Activated T-cell treated with anti-CD3 and anti-CD28 coated beads, Interleukin-2, amount 50 U/mL, for 24 hours (primary cell): Measurements from ENCODE around the gene ID2.

Experiments used
- DNase-seq: peaks from one replicate; pipeline ENCODE4 v3.0.0-alpha.2; 2020
- H3K27ac Mint-ChIP-seq: 2 replicates; pipeline ENCODE4 v1.8.0; 2020; ENCODE audit warnings: mild to moderate bottlenecking, mixed read lengths
- H3K27me3 Mint-ChIP-seq: 2 replicates; pipeline ENCODE4 v1.8.0; 2020; ENCODE audit warnings: mixed read lengths
- H3K36me3 Mint-ChIP-seq: 2 replicates; pipeline ENCODE4 v1.8.0; 2020; ENCODE audit warnings: low read depth, mixed read lengths
- H3K4me1 Mint-ChIP-seq: 2 replicates; pipeline ENCODE4 v1.8.0; 2020; ENCODE audit warnings: low read depth, mixed read lengths
- H3K4me3 Mint-ChIP-seq: 2 replicates; pipeline ENCODE4 v1.8.0; 2020; ENCODE audit warnings: mild to moderate bottlenecking, moderate library complexity, mixed read lengths
- H3K9me3 Mint-ChIP-seq: 2 replicates; pipeline ENCODE4 v1.8.0; 2020; ENCODE audit warnings: mixed read lengths

ID2 gene

GRCh38 chr2:8681786-8682692, at the start of gene ID2:
Gene ID2, plus strand, starts transcription at chr2:8682056. Its CDS starts 110 bp downstream, at chr2:8682166.
- Mint-ChIP-seq H3K27me3 (peaks cover 18% of the 10 kb centered on the region), H3K36me3 (peaks cover 31% of the 10 kb centered on the region), H3K9me3 (no peaks in the 10 kb centered on the region), H3K4me1 (peaks cover 45% of the 10 kb centered on the region), H3K4me3 (peak within 1 kb of the TSS; percentile 92), H3K27ac (peak within 1 kb of the TSS; percentile 97)
- peak; percentile 99 for DNase-seq

GRCh38 chr2:8632755-8633154, 49.1 kb upstream of the ID2 start:
- Mint-ChIP-seq H3K4me1 (peaks cover 3% of the 10 kb centered on the region), H3K36me3 (no peaks in the 10 kb centered on the region), H3K4me3 (no peak overlapping the region), H3K9me3 (no peaks in the 10 kb centered on the region), H3K27ac (no peak overlapping the region), H3K27me3 (no peaks in the 10 kb centered on the region)
- DNase-seq: no peak

DNA sequence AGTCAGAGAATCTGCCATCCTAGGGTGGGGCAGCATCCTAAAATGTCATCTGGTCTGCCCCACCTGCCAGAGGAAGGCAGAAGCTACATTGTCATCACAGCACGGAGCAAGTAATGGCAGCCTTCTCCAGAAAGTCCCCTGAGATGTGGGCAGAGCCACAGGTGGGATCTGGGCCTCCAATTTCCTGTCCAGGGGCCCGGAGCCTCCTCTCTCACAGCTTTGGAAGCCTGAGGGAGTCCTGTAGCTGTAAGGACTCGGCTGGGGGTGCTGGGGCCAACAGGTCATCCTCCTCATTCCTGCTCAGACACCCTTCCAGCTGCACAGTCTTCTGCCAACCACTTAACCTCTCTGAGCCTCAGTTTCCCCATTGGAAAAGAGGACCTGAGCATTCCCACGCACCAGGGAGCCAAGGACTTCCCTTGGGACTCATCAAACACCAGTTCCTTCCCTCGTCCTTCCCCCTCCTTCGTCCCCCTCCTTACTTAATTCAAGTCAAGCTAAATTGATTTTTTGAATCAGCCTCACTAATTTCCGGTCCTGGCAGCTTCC, 48.6 kb upstream of the ID2 start:
- H3K36me3 Mint-ChIP-seq: no peaks in the 10 kb centered on the region
- H3K4me1 Mint-ChIP-seq: peaks cover 3% of the 10 kb centered on the region
- no peak overlapping the region for H3K27ac Mint-ChIP-seq
- H3K4me3 Mint-ChIP-seq: no peak overlapping the region
- H3K9me3 Mint-ChIP-seq: no peaks in the 10 kb centered on the region
- H3K27me3 Mint-ChIP-seq: no peaks in the 10 kb centered on the region
- DNase-seq: no peak

- Mint-ChIP-seq H3K27me3 (no peaks in the 10 kb centered on the region), H3K27ac (peak overlapping the region; percentile 12), H3K4me3 (no peak overlapping the region), H3K36me3 (no peaks in the 10 kb centered on the region), H3K4me1 (peaks cover 3% of the 10 kb centered on the region), H3K9me3 (no peaks in the 10 kb centered on the region)
- DNase-seq: no peak
Observed at GRCh38 chr2:8633735-8634313, 48.0 kb upstream of the ID2 start.

- DNase-seq: no peak
- no peak overlapping the region for H3K27ac Mint-ChIP-seq
- H3K4me3 Mint-ChIP-seq: no peak overlapping the region
- no peaks in the 10 kb centered on the region for H3K27me3 Mint-ChIP-seq
- peaks cover 3% of the 10 kb centered on the region for H3K4me1 Mint-ChIP-seq
- no peaks in the 10 kb centered on the region for H3K36me3 Mint-ChIP-seq
- no peaks in the 10 kb centered on the region for H3K9me3 Mint-ChIP-seq
Observed at GRCh38 chr2:8634466-8635172, 47.2 kb upstream of the ID2 start.

DNA sequence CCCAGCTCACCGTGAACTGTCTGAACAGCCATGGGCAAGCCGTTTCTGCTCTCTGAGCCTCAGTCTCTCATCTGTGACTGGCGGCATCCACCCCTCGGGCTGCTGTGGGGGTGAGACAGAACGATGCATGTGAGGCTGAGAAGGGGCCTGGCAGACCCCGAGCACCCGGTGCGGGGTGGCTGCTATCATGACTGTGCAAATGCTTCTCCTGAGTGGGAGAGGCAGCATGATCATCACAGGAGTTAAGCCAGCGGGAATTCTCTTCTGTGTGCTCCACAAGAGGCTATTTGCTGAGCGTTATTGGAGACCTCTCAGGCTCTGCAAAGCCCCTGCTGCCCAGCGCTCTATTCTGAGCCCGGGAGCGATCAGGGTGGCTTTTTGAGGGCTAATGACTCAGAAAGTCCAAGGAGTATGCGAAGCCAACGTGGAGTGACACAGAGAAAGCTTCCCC, 45.8 kb upstream of the ID2 start:
- Mint-ChIP-seq H3K4me3 (no peak overlapping the region), H3K9me3 (no peaks in the 10 kb centered on the region), H3K4me1 (peaks cover 3% of the 10 kb centered on the region), H3K27me3 (no peaks in the 10 kb centered on the region), H3K36me3 (no peaks in the 10 kb centered on the region), H3K27ac (no peak overlapping the region)
- DNase-seq: no peak

DNA sequence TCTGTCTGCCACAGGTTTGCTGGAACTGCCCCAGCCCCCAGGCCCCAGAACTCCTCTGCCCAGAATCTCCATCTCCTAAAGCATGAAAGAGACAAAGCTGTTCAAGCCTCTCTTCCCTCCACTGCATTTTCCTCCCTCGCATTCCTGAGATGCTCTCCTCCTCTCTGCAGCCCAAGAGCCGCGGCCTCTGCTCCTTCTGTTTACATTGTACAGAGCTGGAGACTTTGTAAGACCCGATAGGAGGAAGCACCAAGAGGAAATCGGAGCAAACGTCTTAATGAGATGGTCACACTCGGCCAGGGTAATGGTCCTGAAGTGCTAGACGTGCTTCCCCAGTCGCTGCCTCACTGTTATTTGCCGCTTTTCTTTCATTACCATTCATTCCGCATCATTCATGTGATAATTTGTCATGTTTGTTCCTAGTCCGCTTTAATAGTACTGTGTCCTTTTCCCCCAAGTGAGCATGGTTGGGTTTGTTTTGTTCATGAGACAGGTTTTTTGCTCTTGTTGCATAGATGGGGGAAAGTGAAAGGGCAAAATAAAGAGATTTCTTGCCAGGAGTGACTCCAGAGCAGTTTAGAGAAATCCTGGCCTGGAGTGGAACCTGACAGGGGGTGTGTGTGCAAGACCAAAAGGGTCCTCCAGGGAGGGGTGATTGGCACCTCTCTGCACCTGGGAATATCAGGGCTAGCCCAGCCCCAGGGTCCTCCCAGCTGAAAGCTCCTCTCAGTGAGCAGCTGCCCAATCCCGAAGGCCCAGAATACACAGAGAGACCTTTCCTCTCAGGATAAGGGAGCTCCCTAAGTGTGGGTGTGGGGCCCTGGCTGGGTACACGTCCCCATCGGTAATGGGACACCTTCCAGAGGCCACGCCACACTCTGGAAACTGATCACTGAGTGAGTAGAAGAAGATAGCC, 44.9 kb upstream of the ID2 start:
- Mint-ChIP-seq H3K27ac (no peak overlapping the region), H3K4me1 (peaks cover 2% of the 10 kb centered on the region), H3K36me3 (no peaks in the 10 kb centered on the region), H3K9me3 (no peaks in the 10 kb centered on the region), H3K27me3 (no peaks in the 10 kb centered on the region), H3K4me3 (no peak overlapping the region)
- DNase-seq: no peak

DNA sequence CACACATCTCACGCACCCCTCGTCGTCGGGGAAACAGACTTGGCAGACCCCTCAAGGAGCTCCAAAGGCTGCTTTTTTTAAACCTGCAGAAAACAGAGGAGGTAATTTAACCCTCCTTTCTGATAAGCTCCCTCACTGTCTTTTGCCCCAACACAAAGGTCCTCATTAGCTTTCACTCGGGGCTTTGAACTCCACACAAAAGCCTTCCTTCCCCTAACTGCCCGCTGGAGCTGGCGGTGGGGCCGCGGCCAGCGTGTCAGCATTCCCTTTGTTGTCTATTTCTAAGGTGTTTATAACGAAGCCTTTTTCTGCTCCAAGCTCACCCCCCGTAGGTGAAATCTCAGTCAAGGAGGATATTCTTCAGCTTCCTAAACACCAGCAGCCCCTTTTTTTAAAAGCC, 43.5 kb upstream of the ID2 start:
- Mint-ChIP-seq H3K27me3 (no peaks in the 10 kb centered on the region), H3K36me3 (no peaks in the 10 kb centered on the region), H3K4me3 (no peak overlapping the region), H3K9me3 (no peaks in the 10 kb centered on the region), H3K27ac (no peak overlapping the region), H3K4me1 (peaks cover 2% of the 10 kb centered on the region)
- no peak for DNase-seq

DNA sequence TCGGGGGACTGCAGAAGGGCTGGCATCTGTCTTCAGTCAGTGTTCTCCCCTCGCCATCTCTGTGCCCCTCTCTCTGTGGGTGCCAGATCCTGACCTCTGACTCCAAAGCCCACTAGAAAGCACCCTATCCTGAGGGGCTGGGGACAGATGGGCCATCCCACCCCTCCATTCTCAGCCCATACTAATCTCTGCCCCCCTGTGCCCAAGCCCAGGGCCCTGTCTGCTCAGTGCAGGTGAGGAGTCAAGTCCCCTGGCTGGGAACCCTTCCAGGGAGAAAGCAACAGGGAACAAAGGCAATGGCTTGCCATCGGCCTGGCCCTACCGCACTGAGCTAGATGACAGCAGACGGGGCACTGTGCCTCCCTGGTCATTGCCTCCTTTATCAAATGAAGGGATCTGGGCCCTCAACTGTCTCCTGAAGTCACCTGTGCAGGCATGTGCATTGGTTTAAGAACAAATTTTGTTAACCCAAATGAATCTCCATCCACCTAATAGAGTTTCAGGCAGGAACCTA, 42.7 kb upstream of the ID2 start:
- H3K4me3 Mint-ChIP-seq: no peak overlapping the region
- DNase-seq: no peak
- H3K4me1 Mint-ChIP-seq: peaks cover 2% of the 10 kb centered on the region
- no peaks in the 10 kb centered on the region for H3K9me3 Mint-ChIP-seq
- no peak overlapping the region for H3K27ac Mint-ChIP-seq
- H3K36me3 Mint-ChIP-seq: no peaks in the 10 kb centered on the region
- H3K27me3 Mint-ChIP-seq: no peaks in the 10 kb centered on the region

DNA sequence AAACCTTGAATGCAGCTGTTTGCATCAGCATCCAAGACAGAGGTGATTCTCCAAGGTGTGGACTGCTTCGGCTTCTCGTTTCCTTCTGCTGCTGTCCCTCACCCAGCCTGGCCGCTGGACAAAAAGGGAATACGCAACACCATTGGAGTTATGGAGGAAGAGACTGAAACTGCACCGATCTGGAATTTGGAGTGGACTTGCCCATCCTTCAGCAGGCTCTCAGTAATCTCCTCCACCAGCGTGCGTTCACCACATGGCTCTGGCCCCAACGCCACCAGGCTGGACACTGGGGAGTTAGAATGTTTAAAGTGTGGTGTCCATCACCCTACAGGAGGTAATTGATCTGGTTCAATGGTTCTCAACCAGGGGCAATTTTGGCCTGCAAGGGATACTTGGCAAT, 41.4 kb upstream of the ID2 start:
- no peaks in the 10 kb centered on the region for H3K36me3 Mint-ChIP-seq
- no peaks in the 10 kb centered on the region for H3K9me3 Mint-ChIP-seq
- H3K27ac Mint-ChIP-seq: no peak overlapping the region
- H3K4me1 Mint-ChIP-seq: peaks cover 4% of the 10 kb centered on the region
- H3K27me3 Mint-ChIP-seq: no peaks in the 10 kb centered on the region
- H3K4me3 Mint-ChIP-seq: no peak overlapping the region
- no peak for DNase-seq

GRCh38 chr2:8641301-8641965, 40.4 kb upstream of the ID2 start:
- peaks cover 4% of the 10 kb centered on the region for H3K4me1 Mint-ChIP-seq
- H3K36me3 Mint-ChIP-seq: no peaks in the 10 kb centered on the region
- DNase-seq: no peak
- H3K4me3 Mint-ChIP-seq: no peak overlapping the region
- H3K27ac Mint-ChIP-seq: no peak overlapping the region
- H3K27me3 Mint-ChIP-seq: no peaks in the 10 kb centered on the region
- no peaks in the 10 kb centered on the region for H3K9me3 Mint-ChIP-seq

DNA sequence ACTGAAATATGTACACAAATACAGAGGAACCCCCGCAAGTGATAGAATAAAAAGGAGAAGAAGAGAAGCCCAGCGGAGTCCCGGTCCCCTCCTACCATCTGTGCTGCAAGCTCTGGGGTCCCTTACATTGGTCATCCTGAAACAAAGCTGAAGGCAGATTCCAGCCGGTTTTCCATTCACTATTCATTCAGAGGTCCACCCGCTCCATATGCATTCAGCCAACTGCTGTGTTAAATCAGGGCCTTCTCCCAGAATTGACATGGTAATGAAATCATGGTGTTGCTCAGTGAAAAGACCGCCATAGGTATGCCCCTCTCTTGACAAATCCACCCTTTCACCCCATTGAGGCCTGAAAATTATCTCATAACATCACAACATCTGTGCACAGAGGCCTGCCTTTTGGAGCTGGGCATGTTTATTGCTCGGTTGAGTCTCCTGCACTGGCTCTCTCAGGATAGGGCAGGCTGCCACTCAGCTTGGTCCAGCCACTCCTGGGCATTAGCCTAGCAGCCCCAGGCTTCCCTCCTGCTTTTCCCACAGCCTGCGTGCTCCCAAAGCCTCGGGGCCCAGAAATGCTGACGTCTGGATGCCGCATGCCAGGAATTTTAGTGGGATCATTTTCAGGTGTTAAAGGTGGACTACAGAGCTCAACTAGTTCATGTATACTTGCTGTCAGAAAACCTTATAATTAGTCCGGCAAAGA, 39.3 kb upstream of the ID2 start:
- Mint-ChIP-seq H3K4me3 (no peak overlapping the region), H3K27ac (no peak overlapping the region), H3K9me3 (no peaks in the 10 kb centered on the region), H3K27me3 (no peaks in the 10 kb centered on the region), H3K4me1 (peaks cover 1% of the 10 kb centered on the region), H3K36me3 (no peaks in the 10 kb centered on the region)
- no peak for DNase-seq
